HUES6 (cell line): ENCODE results near the gene UBTD2.

Experiments
- H3K27ac ChIP-seq: 2 replicates; pipeline ENCODE4 v1.7.0; 2013; ENCODE audit warnings: low read depth, mild to moderate bottlenecking, low read length, inconsistent platforms
- H3K27me3 ChIP-seq: 2 replicates; pipeline ENCODE4 v1.6.1; 2013; ENCODE audit warnings: low read length; ENCODE audit not compliant: control insufficient read depth, insufficient read depth
- H3K36me3 ChIP-seq: 2 replicates; pipeline ENCODE4 v1.6.1; 2013; ENCODE audit warnings: low read length; ENCODE audit not compliant: control insufficient read depth, insufficient read depth
- H3K4me1 ChIP-seq: 2 replicates; pipeline ENCODE4 v1.6.1; 2013; ENCODE audit warnings: low read length; ENCODE audit not compliant: control insufficient read depth, insufficient read depth
- H3K4me3 ChIP-seq: 2 replicates; pipeline ENCODE4 v1.5.1; 2013; ENCODE audit warnings: low read depth, low read length
- H3K9ac ChIP-seq: one replicate; pipeline ENCODE4 v1.6.1; 2013; ENCODE audit warnings: mild to moderate bottlenecking, low read length
- H3K9me3 ChIP-seq: 2 replicates; pipeline ENCODE4 v1.6.1; 2013; ENCODE audit warnings: low read depth, low read length; ENCODE audit not compliant: control insufficient read depth, insufficient read depth

The UBTD2 gene

GRCh38 chr5:172189693-172190296, 93.8 kb downstream of the UBTD2 start:
- no peaks in the 10 kb centered on the region for H3K27me3 ChIP-seq
- no peaks in the 10 kb centered on the region for H3K9me3 ChIP-seq
- H3K9ac ChIP-seq = peak overlapping the region; percentile 44
- peak overlapping the region; percentile 94 for H3K4me3 ChIP-seq
- no peaks in the 10 kb centered on the region for H3K36me3 ChIP-seq
- H3K27ac ChIP-seq = no peak overlapping the region
- peaks cover 13% of the 10 kb centered on the region for H3K4me1 ChIP-seq

DNA sequence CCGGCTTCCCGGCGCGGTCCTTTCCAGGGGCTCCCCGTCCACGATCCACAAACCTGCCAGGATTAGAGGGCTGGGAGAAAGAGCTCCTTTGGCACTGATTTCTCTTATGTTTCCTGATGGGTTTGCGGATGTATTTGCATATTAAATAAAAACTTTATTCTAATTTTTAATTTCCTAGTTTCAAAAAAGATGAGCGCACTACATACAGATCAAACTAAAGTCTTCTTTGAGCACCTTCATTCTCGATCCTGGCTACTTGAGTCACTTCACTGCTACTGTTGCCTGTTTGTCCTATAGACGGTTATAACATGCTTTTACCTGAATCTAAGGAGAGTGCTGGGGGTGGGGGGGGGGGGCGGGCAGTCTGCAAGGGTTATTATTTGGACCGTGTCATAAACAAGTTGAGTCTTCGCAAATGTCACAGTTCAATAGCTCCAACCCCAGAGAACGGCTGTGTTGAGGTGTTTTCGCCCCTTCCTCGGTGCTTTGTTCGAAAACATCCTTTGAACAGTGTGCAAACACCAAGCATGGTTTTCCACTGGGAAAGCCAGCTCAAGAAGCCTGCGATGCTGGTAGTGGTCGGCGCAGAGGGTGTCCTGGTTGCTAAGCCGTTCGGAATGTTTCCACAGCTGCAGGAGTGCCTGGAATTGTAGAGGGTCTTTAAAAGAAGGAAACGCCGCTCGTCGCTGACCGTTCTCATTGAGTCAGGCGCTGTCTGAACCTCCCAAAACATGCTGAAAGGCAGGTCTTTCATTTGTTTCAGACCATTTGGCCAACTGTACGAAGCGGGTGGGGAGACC, 94.5 kb downstream of the UBTD2 start:
- Histone ChIP-seq H3K27ac (no peak overlapping the region), H3K9me3 (no peaks in the 10 kb centered on the region), H3K4me1 (peaks cover 16% of the 10 kb centered on the region)

GRCh38 chr5:172188033-172188892, 95.3 kb downstream of the UBTD2 start, which contains the start of gene STK10:
Gene STK10 (minus strand): TSS chr5:172188224. CDS start chr5:172188042, 182 bp downstream.
- Histone ChIP-seq H3K27ac (peak within 1 kb of the TSS; percentile 61; the same call in 1 of the 2 replicates), H3K4me1 (peaks cover 22% of the 10 kb centered on the region), H3K9ac (peak within 1 kb of the TSS; percentile 83), H3K36me3 (no peaks in the 10 kb centered on the region), H3K4me3 (peak within 1 kb of the TSS; percentile 94), H3K27me3 (no peaks in the 10 kb centered on the region), H3K9me3 (no peaks in the 10 kb centered on the region)

More for the DNA sequence above, 94.5 kb downstream of the UBTD2 start:
- Histone ChIP-seq H3K27me3 (no peaks in the 10 kb centered on the region), H3K9ac (peak overlapping the region; percentile 44), H3K4me3 (peak overlapping the region; percentile 94), H3K36me3 (no peaks in the 10 kb centered on the region)

DNA sequence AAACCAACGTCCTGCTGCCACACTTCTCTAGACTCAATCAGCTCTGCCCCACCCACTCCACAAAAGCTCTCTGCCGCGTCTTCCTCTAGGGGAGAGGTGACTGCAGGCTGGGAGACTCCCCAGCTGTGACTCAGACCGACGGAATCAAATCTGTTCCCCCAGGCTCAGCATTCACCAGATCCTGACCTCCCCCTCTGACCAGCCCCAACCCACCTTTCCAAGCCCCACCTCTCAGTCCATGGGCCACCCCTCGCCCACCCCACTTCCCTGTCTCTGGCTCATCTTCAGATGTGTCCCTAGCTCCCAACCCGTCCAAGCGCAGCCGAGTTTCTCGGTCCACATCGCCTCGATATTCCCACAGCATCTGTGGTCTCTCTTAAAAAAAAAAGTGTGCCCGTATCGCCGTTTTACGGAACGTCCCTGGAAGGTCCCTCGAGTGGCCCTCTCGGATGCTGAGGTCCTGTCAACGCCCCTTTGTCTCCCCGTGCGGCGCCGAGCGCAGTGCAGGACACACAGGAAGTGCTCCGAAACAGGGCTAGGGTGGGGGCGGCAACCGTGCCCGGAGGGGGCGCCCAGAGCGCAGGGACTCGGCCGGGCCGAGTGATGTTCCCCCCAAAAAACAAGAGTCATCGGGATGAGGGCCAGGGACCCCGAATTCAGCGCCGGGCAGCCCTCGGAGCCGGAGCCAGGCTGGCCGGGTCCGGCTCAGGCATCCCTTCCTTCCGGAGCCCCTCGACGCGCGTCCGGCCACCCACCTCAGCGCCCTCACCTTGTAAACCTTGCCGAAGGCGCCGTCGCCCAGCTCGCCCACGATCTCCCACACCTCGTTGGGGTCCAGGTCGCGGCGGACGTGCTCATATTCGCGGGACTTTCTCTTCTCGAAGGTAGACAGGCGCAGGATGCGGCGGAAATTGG, 96.2 kb downstream of the UBTD2 start:
- no peak overlapping the region; the same call in 1 of the 2 replicates for H3K27ac ChIP-seq
- H3K4me3 ChIP-seq = peak overlapping the region; percentile 94
- H3K4me1 ChIP-seq = peaks cover 22% of the 10 kb centered on the region
- no peaks in the 10 kb centered on the region for H3K9me3 ChIP-seq
- peak overlapping the region; percentile 83 for H3K9ac ChIP-seq
- H3K27me3 ChIP-seq = no peaks in the 10 kb centered on the region
- H3K36me3 ChIP-seq = no peaks in the 10 kb centered on the region

GRCh38 chr5:172186114-172186695, 97.4 kb downstream of the UBTD2 start:
- no peak overlapping the region for H3K27ac ChIP-seq
- H3K36me3 ChIP-seq = no peaks in the 10 kb centered on the region
- peak overlapping the region; percentile 83 for H3K9ac ChIP-seq
- H3K4me3 ChIP-seq = peak overlapping the region; percentile 94; the same call in 1 of the 2 replicates
- H3K27me3 ChIP-seq = no peaks in the 10 kb centered on the region
- peaks cover 22% of the 10 kb centered on the region for H3K4me1 ChIP-seq
- H3K9me3 ChIP-seq = no peaks in the 10 kb centered on the region

DNA sequence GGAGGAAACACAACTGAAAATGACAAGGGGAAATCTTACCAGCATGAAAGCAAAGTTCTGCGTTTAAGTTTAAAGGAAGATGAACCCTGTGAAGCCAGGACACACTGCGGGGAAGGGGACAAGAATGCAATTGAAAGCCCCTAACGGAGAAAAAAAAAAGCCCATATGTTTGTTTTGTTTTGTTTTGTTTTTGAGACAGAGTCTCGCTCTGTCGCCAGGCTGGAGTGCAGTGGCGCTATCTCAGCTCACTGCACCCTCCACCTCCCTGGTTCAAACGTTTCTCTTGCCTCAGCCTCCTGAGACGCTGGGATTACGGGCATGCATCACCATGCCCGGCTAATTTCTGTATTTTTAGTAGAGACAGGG, 98.5 kb downstream of the UBTD2 start:
- Histone ChIP-seq H3K4me3 (no peak overlapping the region), H3K27ac (no peak overlapping the region), H3K36me3 (no peaks in the 10 kb centered on the region), H3K27me3 (no peaks in the 10 kb centered on the region), H3K9me3 (no peaks in the 10 kb centered on the region), H3K4me1 (peaks cover 22% of the 10 kb centered on the region), H3K9ac (no peak overlapping the region)

GRCh38 chr5:172183881-172184280, 99.7 kb downstream of the UBTD2 start:
- Histone ChIP-seq H3K27me3 (no peaks in the 10 kb centered on the region), H3K9me3 (no peaks in the 10 kb centered on the region), H3K9ac (no peak overlapping the region), H3K27ac (no peak overlapping the region), H3K4me3 (no peak overlapping the region), H3K36me3 (no peaks in the 10 kb centered on the region), H3K4me1 (peaks cover 32% of the 10 kb centered on the region)

DNA sequence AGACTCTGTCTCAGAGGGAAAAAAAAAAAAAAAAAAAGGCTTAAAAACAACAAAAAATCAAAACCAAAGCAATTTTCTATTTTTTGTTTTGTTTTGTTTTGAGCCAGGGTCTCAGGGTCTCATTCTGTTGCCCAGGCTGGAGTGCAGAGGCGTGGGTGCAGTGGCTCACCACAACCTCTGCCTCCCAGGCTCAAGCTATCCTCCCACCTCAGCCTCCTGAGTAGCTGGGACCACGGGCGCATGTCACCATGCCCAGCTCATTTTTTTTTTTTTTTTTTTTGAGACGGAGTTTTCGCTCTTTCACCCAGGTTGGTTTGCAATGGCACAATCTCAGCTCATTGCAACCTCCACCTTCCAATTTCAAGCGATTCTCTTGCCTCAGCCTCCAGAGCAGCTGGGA, 101.3 kb downstream of the UBTD2 start:
- Histone ChIP-seq H3K4me3 (no peak overlapping the region), H3K27ac (no peak overlapping the region), H3K4me1 (peaks cover 41% of the 10 kb centered on the region)

GRCh38 chr5:172180936-172181335, 102.6 kb downstream of the UBTD2 start:
- no peaks in the 10 kb centered on the region for H3K9me3 ChIP-seq
- peaks cover 39% of the 10 kb centered on the region for H3K4me1 ChIP-seq
- H3K9ac ChIP-seq = no peak overlapping the region
- H3K27me3 ChIP-seq = no peaks in the 10 kb centered on the region
- H3K4me3 ChIP-seq = no peak overlapping the region
- no peak overlapping the region for H3K27ac ChIP-seq
- H3K36me3 ChIP-seq = no peaks in the 10 kb centered on the region

More for the DNA sequence above, 101.3 kb downstream of the UBTD2 start:
- Histone ChIP-seq H3K27me3 (no peaks in the 10 kb centered on the region), H3K9ac (no peak overlapping the region), H3K36me3 (no peaks in the 10 kb centered on the region), H3K9me3 (no peaks in the 10 kb centered on the region)
